HepG2 (cell line): Measurements from ENCODE around the gene KAZN. TPM values are rescaled to one million over a fixed set of nuclear protein-coding genes. Genes with fewer than 3 reads are reported as not detected.

Source experiments
- ATAC-seq: fragments of 200-7000 bp; cut with Tn5 transposase; 3 replicates; pipeline ENCODE4 v1.9.1; 2020; ENCODE audit warnings: mild to moderate bottlenecking, moderate library complexity
- BruUV-seq: library from RNA; stranded (reverse); fragments of 400-500 nt; replicated peaks from 2 replicates; lab custom pipeline; 2021; lab: Mats Ljungman, UMichigan
- CTCF ChIA-PET: fragments of 300-600 bp; formaldehyde crosslinking; extraction: SDS; loops from one replicate; lab custom pipeline; 2021; ENCODE audit warnings: low total read pairs, inconsistent platforms, low intra/inter-chr PET ratio; lab: Yijun Ruan, JAX
- POLR2A ChIA-PET: fragments of 350-600 bp; sonication (Branson Sonifier 250); formaldehyde crosslinking; loops from one replicate; lab custom pipeline; 2020; ENCODE audit warnings: antibody characterized with exemption, inconsistent platforms; lab: Yijun Ruan, JAX
- DNase-seq: peaks from one replicate; pipeline ENCODE4 v3.0.0-alpha.2; 2015; ENCODE audit warnings: low spot score
- FAIRE-seq: peaks from 3 replicates; lab custom pipeline; 2011; peaks lifted over from hg19 to GRCh38; lab: Jason Lieb, UNC
- H2AFZ ChIP-seq: one replicate; pipeline ENCODE4 v1.6.1; 2011; ENCODE audit warnings: low read length, inconsistent platforms
- H3K27ac ChIP-seq: fragments of 300-600 bp; 3 replicates; pipeline ENCODE4 v1.8.0; 2011; ENCODE audit warnings: mixed run types, mild to moderate bottlenecking, mixed read lengths, low read length, inconsistent platforms; ENCODE audit not compliant: insufficient read depth; ENCODE audit errors: extremely low read length
- H3K27me3 ChIP-seq, 2 experiments: fragments of 200-600 bp in 1 of 2; 2 replicates in 1 of 2; 3 replicates in 1 of 2; pipeline versions ENCODE4 v1.6.0 to v1.8.0; 2011; ENCODE audit warnings: low read length in 2 of 2, mild to moderate bottlenecking in 2 of 2, moderate library complexity in 2 of 2, inconsistent platforms in 1 of 2; ENCODE audit not compliant: insufficient read depth in 2 of 2, control insufficient read depth in 1 of 2
- H3K36me3 ChIP-seq, 2 experiments: fragments of 200-600 bp in 1 of 2; replicated peaks in 1 of 2; 2 replicates in 1 of 2; 3 replicates in 1 of 2; pipeline versions ENCODE4 v1.5.1 to v1.8.0; 2011; ENCODE audit warnings: low read length in 2 of 2, inconsistent platforms in 1 of 2; ENCODE audit not compliant: insufficient read depth in 2 of 2, control insufficient read depth in 1 of 2
- H3K4me1 ChIP-seq: 2 replicates; pipeline ENCODE4 v1.5.1; 2012; ENCODE audit warnings: low read length, inconsistent platforms; ENCODE audit not compliant: insufficient read depth
- H3K4me2 ChIP-seq: 2 replicates; pipeline ENCODE4 v1.6.0; 2011; ENCODE audit warnings: low read depth, low read length, inconsistent platforms
- H3K4me3 ChIP-seq, 3 experiments: fragments of 200-600 bp in 1 of 3; sonication (generic), shearing (Covaris generic) in 1 of 3; replicated peaks in 1 of 3; 2 replicates each; pipeline ENCODE4 v1.5.1; 2011 to 2016; ENCODE audit warnings: low read length in 3 of 3, inconsistent platforms in 2 of 3, low read depth in 2 of 3, mild to moderate bottlenecking in 2 of 3, control low read depth in 1 of 3, mixed read lengths in 1 of 3; ENCODE audit not compliant: insufficient read depth in 1 of 3
- H3K79me2 ChIP-seq: one replicate; pipeline ENCODE4 v1.6.1; 2011; ENCODE audit warnings: low read length, inconsistent platforms; ENCODE audit not compliant: insufficient read depth
- H3K9ac ChIP-seq: 2 replicates; pipeline ENCODE4 v1.6.0; 2011; ENCODE audit warnings: mild to moderate bottlenecking, low read depth, low read length, inconsistent platforms; ENCODE audit not compliant: insufficient read depth
- H3K9me3 ChIP-seq: 2 replicates; pipeline ENCODE4 v1.5.1; 2012; ENCODE audit warnings: mild to moderate bottlenecking, low read length
- H4K20me1 ChIP-seq: 2 replicates; pipeline ENCODE4 v1.6.0; 2011; ENCODE audit warnings: inconsistent platforms, mild to moderate bottlenecking, low read length, moderate library complexity; ENCODE audit not compliant: insufficient read depth
- GATAD2A ChIP-seq: IDR thresholded peaks from 2 replicates; pipeline ENCODE4 v1.6.1; 2016
- JUND ChIP-seq: sonication (generic); formaldehyde crosslinking; IDR thresholded peaks from 2 replicates; pipeline ENCODE4 v1.8.0; 2022; ENCODE audit warnings: mild to moderate bottlenecking, missing genetic modification reagents
- LCORL ChIP-seq, 2 experiments: fragments of 450-650 bp in 1 of 2; sonication (generic) in 1 of 2; formaldehyde crosslinking in 1 of 2; IDR thresholded peaks; 2 replicates each; pipeline versions ENCODE4 v1.5.0 to v1.6.1; 2017 to 2020; ENCODE audit warnings: antibody characterized with exemption in 1 of 2, missing genetic modification reagents in 1 of 2
- PATZ1 ChIP-seq: sonication (generic); formaldehyde crosslinking; IDR thresholded peaks from 2 replicates; pipeline ENCODE4 v1.4.0; 2020; ENCODE audit warnings: missing genetic modification reagents
- ZNF709 ChIP-seq: sonication (generic); formaldehyde crosslinking; IDR thresholded peaks from 2 replicates; pipeline ENCODE4 v1.5.0; 2020; ENCODE audit warnings: mild to moderate bottlenecking, missing genetic modification reagents
- WGBS: methylation state at CpG from one replicate; pipeline ENCODE4 v1.1.6; 2017; ENCODE audit warnings: low lambda C conversion rate; 5-methylcytosine and 5-hydroxymethylcytosine counted together
- in situ Hi-C: cut with HindIII; loops from 2 replicates; pipeline ENCODE4 v1.10.0; 2017; ENCODE audit warnings: low pct_unique_long_range_greater_than_20kb; ENCODE audit not compliant: extremely low pct_ligation_motif_present
- intact Hi-C: fragments of 100-400 bp; cut with micrococcal nuclease; formaldehyde crosslinking; loops from one replicate; pipeline ENCODE4 v1.10.0; 2022; ENCODE audit not compliant: unreplicated experiment
- polyA plus RNA-seq, 8 experiments: library from polyadenylated mRNA; depleted of rRNA in 3 of 8; stranded (reverse) in 7 of 8; unstranded in 1 of 8; fragments of >200 nt; fragmentation: Illumina TruSeq in 4 of 8; extraction: Trizol in 4 of 8; gene quantifications; 2 replicates each; pipeline versions ENCODE4 v1.2.1 to v1.2.3, GENCODE V29; 2011 to 2016; ENCODE audit warnings: low read depth in 4 of 8, missing spikeins in 1 of 8, mixed read lengths in 1 of 8; ENCODE audit not compliant: insufficient read depth in 1 of 8
- total RNA-seq, 5 experiments: library from RNA; depleted of rRNA; stranded (reverse); fragments of >200 nt; fragmentation: Illumina TruSeq; extraction: Trizol; gene quantifications; 2 replicates each; pipeline ENCODE4 v1.2.3, GENCODE V29; 2016; ENCODE audit warnings: low read depth in 1 of 5
- TF ChIP-seq, protein P1 (sequence below): sonication (generic); formaldehyde crosslinking; IDR thresholded peaks from 2 replicates; pipeline ENCODE4 v1.5.0; 2020; ENCODE audit warnings: missing genetic modification reagents, mild to moderate bottlenecking, borderline replicate concordance

Gene KAZN
- total and polyA plus RNA-seq, 2 of the 13 experiments (the other 11 are each of a cell fraction or from before 2014, with no cell fraction given), result 10.4 to 13.5 TPM

DNA sequence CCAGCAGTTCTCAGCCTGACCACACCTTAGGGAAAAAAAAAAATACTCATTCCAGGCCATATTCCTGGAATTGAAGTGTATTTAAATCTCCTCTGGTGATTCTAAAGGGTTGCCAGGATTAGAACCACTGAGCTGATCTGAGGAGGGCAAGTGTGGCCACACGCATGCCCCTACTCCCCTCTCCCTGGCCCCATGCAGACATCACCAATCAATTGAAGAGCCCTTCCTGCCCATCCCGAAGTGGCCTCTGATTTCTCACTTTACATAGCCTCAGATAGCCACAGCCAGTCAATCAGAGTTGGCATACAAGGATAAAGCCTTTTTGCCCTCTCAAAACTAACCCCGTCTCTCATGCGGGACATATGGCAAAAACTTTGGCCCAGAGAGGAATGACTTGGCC, 470.5 kb downstream of the KAZN start:
- Histone ChIP-seq H3K4me1 (no peaks in the 10 kb centered on the region), H2AFZ (no peak overlapping the region), H3K27me3 (no peaks in the 10 kb centered on the region), H3K36me3 (peaks cover 8 to 29% of the 10 kb centered on the region in 2 experiments; a peak in 4 of 5 replicates), H3K9ac (no peak overlapping the region), H3K9me3 (no peaks in the 10 kb centered on the region), H3K79me2 (no peaks in the 10 kb centered on the region), H3K4me2 (no peak overlapping the region), H3K4me3 (no peak overlapping the region), H4K20me1 (no peaks in the 10 kb centered on the region), H3K27ac (no peak overlapping the region)
- WGBS, result 89% methylated on average over 4 of the region's 4 CpGs
- POLR2A ChIA-PET, result no interaction called here
- in situ Hi-C loops, result no loop called here
- FAIRE-seq (no peak), ATAC-seq (no peak), DNase-seq (no peak)
- BruUV-seq, result no TSS peak
- CTCF ChIA-PET, result no interaction called here
- intact Hi-C loops, result no loop called here
- no peak for TF ChIP-seq ZNF709 (CRISPR knock-in tag)
- no peak for TF ChIP-seq JUND (CRISPR knock-in tag)
- no peak for TF ChIP-seq LCORL (IDR thresholded peaks at IDR 0.05)
- TF ChIP-seq LCORL (CRISPR knock-in tag; IDR thresholded peaks at IDR 0.05), result no peak
- no peak for TF ChIP-seq GATAD2A (CRISPR knock-in tag)
- TF ChIP-seq PATZ1 (CRISPR knock-in tag), result no peak
- TF ChIP-seq, protein P1, sequence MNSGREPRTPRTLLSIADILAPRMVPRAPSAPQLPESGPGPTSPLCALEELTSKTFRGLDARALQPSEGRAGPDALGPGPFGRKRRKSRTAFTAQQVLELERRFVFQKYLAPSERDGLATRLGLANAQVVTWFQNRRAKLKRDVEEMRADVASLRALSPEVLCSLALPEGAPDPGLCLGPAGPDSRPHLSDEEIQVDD (CRISPR knock-in tag), result no peak
